Measurements from ENCODE around the gene RHOBTB3. TPM values are rescaled to one million over a fixed set of nuclear protein-coding genes. Genes with fewer than 3 reads are reported as not detected.

The RHOBTB3 gene
- total RNA-seq, 2 experiments from 2014 or later: 0.74 to 1.4 TPM

- Mint-ChIP-seq H3K9me3 (no peaks in the 10 kb centered on the region), H3K4me1 (no peaks in the 10 kb centered on the region), H3K4me3 (no peak overlapping the region), H3K27ac (no peak overlapping the region), H3K27me3 (peaks cover 3% of the 10 kb centered on the region), H3K36me3 (ENCODE audit: low read depth) (no peaks in the 10 kb centered on the region)
- CTCF ChIA-PET: interaction anchor here (0.9 to 4.1 kb wide), 3 partner anchors 9 to 75 kb away, joined by 3 to 20 read pairs (median 3); no protein-coding TSS in a partner anchor
- POLR2A ChIA-PET: no interaction called here
- DNase-seq: no peak
Observed at GRCh38 chr5:95771892-95772291, 40.8 kb downstream of the RHOBTB3 start.

DNA sequence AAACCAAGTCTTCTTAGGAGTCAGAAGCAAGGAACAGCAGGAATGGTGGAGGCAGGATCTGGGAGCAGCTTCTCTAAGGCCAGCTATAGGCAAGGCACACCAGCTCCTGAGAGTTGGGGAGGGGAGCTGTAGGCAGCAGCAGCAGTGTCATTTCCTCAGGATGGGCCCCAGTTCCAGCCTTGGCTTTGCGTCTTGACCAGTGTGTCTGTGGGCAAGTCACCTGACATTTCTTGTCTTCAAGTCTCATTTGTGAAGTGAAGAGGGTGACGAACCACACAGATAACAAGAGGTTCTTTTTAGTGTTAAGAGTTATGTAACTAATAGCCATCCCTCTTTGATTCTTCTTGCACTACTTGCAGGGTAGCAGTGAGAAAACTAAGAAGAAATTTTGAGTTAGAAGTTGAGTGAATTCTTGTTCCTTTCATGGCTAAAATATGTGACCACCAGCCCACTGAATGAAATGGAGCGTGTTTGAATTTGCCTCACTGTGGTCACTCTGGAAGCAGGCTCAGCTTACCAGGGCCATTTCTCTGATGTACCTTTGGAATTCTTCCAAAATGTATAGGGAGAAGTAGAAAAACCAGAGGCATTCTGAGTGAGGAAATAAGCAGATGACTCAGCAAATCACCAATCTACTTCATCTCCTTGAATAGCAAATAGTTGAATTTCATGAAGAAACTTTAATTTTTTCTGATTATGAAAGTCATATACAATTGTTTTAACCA lies 42.4 kb downstream of the RHOBTB3 start:
- CTCF ChIA-PET: interaction anchor here (0.6 to 1.4 kb wide), 3 partner anchors 11 to 16 kb away, joined by 3 to 4 read pairs (median 3); no protein-coding TSS in a partner anchor
- H3K4me1 Mint-ChIP-seq: peaks cover 4% of the 10 kb centered on the region
- peaks cover 3% of the 10 kb centered on the region for H3K27me3 Mint-ChIP-seq
- no peak overlapping the region for H3K4me3 Mint-ChIP-seq
- H3K27ac Mint-ChIP-seq: no peak overlapping the region
- no peaks in the 10 kb centered on the region for H3K9me3 Mint-ChIP-seq
- no peaks in the 10 kb centered on the region for H3K36me3 Mint-ChIP-seq (ENCODE audit: low read depth)
- DNase-seq: no peak
- POLR2A ChIA-PET: interaction anchor here (0.6 kb wide), 1 partner anchor 61 kb away, joined by 3 read pairs; no protein-coding TSS in a partner anchor

- Mint-ChIP-seq H3K27me3 (no peaks in the 10 kb centered on the region), H3K9me3 (no peaks in the 10 kb centered on the region), H3K4me1 (peaks cover 27% of the 10 kb centered on the region), H3K36me3 (ENCODE audit: low read depth) (no peaks in the 10 kb centered on the region), H3K27ac (no peak overlapping the region), H3K4me3 (no peak overlapping the region)
- CTCF ChIA-PET: interaction anchor here (0.9 kb wide), 1 partner anchor 497 kb away, joined by 3 read pairs; no protein-coding TSS in a partner anchor
- POLR2A ChIA-PET: no interaction called here
- no peak for DNase-seq
Observed at GRCh38 chr5:95777441-95777840, 46.3 kb downstream of the RHOBTB3 start.

- POLR2A ChIA-PET: no interaction called here
- no peaks in the 10 kb centered on the region for H3K27me3 Mint-ChIP-seq
Observed at GRCh38 chr5:95778713-95779436, 47.7 kb downstream of the RHOBTB3 start.

GRCh38 chr5:95779611-95780010 lies 48.5 kb downstream of the RHOBTB3 start:
- H3K27ac Mint-ChIP-seq: peak overlapping the region; percentile 62
- DNase-seq: no peak
- POLR2A ChIA-PET: no interaction called here

More at GRCh38 chr5:95778713-95779436, 47.7 kb downstream of the RHOBTB3 start:
- no peaks in the 10 kb centered on the region for H3K9me3 Mint-ChIP-seq
- no peak overlapping the region for H3K4me3 Mint-ChIP-seq
- H3K36me3 Mint-ChIP-seq (ENCODE audit: low read depth): no peaks in the 10 kb centered on the region
- CTCF ChIA-PET: interaction anchor here (0.7 to 1.0 kb wide), 3 partner anchors 14 to 551 kb away, joined by 3 to 4 read pairs (median 3); no protein-coding TSS in a partner anchor
- peaks cover 27% of the 10 kb centered on the region for H3K4me1 Mint-ChIP-seq
- peak overlapping the region; percentile 62 for H3K27ac Mint-ChIP-seq
- DNase-seq: no peak

GRCh38 chr5:95780597-95780996 lies 49.5 kb downstream of the RHOBTB3 start:
- Mint-ChIP-seq H3K27ac (no peak overlapping the region), H3K4me1 (peaks cover 27% of the 10 kb centered on the region), H3K27me3 (no peaks in the 10 kb centered on the region), H3K4me3 (no peak overlapping the region), H3K36me3 (ENCODE audit: low read depth) (no peaks in the 10 kb centered on the region), H3K9me3 (no peaks in the 10 kb centered on the region)
- no peak for DNase-seq
- ChIA-PET CTCF (interaction anchor here (0.8 to 2.2 kb wide), 35 partner anchors 10 to 556 kb away, joined by 3 to 28 read pairs (median 5); partner anchors contain the start of genes GLRX and RFESD), POLR2A (no interaction called here)

More at GRCh38 chr5:95779611-95780010, 48.5 kb downstream of the RHOBTB3 start:
- H3K4me3 Mint-ChIP-seq: no peak overlapping the region
- no peaks in the 10 kb centered on the region for H3K9me3 Mint-ChIP-seq
- CTCF ChIA-PET: interaction anchor here (1.0 kb wide), 2 partner anchors 15 to 64 kb away, joined by 3 to 4 read pairs; no protein-coding TSS in a partner anchor
- H3K36me3 Mint-ChIP-seq (ENCODE audit: low read depth): no peaks in the 10 kb centered on the region
- H3K4me1 Mint-ChIP-seq: peaks cover 27% of the 10 kb centered on the region
- no peaks in the 10 kb centered on the region for H3K27me3 Mint-ChIP-seq

DNA sequence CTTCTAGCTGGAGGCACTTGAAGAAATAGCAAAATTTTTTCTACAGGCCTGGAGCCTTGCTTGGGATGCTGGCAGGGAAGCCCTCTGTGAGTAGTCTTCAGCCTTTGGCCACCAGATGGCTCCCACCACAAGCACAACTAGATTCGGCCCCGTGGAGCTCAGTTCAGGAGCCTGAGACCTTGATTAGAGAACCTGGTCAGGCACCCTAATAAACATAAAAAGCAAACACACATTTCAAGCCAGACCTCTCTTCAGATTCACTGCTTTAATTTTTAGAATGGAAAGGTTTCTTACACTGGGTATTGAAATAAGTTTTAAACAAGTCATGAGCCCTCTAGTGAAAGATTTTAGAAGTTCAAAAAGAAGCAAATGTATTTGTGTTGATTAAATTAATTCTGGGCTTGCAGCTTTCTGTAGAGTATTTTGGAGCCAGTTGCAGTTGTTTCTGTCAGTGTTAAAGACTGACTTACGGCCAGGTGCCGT lies 50.0 kb downstream of the RHOBTB3 start:
- Mint-ChIP-seq H3K36me3 (ENCODE audit: low read depth) (no peaks in the 10 kb centered on the region), H3K4me1 (peaks cover 27% of the 10 kb centered on the region), H3K27me3 (no peaks in the 10 kb centered on the region), H3K9me3 (no peaks in the 10 kb centered on the region), H3K4me3 (peak overlapping the region; percentile 56), H3K27ac (peak overlapping the region; percentile 79)
- ChIA-PET CTCF (interaction anchor here (0.8 to 2.2 kb wide), 38 partner anchors 11 to 555 kb away, joined by 3 to 28 read pairs (median 5); partner anchors contain the start of genes GLRX and RFESD), POLR2A (no interaction called here)
- DNase-seq: peak; percentile 76

DNA sequence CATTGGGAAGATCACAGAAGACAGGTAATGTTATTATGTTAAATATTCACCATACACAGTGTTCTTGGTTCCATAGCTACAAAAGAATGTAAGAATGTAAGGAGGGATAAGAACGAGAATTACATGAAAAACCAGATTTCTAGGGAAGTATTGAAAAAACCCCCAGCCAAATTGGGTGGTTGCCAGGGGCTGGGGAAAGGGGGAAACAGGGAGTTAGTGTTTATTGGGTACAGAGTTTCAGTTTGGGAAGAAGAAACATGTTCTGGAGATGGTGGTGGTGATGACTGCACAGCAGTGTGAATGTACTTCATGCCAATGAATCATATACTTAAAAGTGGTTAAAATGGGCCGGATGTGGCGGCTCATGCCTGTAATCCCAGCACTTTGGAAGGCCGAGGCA lies 51.0 kb downstream of the RHOBTB3 start:
- peaks cover 3% of the 10 kb centered on the region for H3K27me3 Mint-ChIP-seq
- POLR2A ChIA-PET: no interaction called here

DNA sequence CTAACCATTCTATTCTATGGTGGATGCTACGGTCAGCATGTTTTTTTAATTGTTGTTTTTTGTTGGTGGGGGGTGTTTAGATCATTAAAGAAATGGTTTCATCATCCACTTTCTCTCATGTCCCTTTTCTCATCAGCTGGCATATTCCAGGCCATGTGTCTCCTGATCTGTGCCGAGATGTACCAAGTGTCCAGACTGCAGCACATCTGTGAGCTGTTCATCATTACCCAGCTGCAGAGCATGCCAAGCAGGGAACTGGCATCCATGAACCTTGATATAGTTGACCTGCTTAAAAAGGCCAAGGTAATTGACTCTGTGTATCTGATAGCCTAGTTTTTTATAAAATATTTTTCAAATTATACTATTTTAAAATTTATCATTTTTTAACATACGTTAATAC lies 52.5 kb downstream of the RHOBTB3 start:
- Mint-ChIP-seq H3K27me3 (peaks cover 3% of the 10 kb centered on the region), H3K36me3 (ENCODE audit: low read depth) (no peaks in the 10 kb centered on the region), H3K27ac (no peak overlapping the region), H3K4me1 (peaks cover 22% of the 10 kb centered on the region), H3K9me3 (no peaks in the 10 kb centered on the region), H3K4me3 (no peak overlapping the region)
- no peak for DNase-seq
- ChIA-PET POLR2A (no interaction called here), CTCF (interaction anchor here (0.6 to 1.5 kb wide), 4 partner anchors 13 to 60 kb away, joined by 3 to 5 read pairs (median 3); no protein-coding TSS in a partner anchor)

More for the DNA sequence above, 51.0 kb downstream of the RHOBTB3 start:
- Mint-ChIP-seq H3K4me3 (no peak overlapping the region), H3K27ac (no peak overlapping the region), H3K4me1 (peaks cover 25% of the 10 kb centered on the region), H3K36me3 (ENCODE audit: low read depth) (no peaks in the 10 kb centered on the region), H3K9me3 (no peaks in the 10 kb centered on the region)
- DNase-seq: no peak
- CTCF ChIA-PET: interaction anchor here (0.6 to 2.2 kb wide), 20 partner anchors 10 to 554 kb away, joined by 3 to 28 read pairs (median 8); partner anchors contain the start of gene GLRX

DNA sequence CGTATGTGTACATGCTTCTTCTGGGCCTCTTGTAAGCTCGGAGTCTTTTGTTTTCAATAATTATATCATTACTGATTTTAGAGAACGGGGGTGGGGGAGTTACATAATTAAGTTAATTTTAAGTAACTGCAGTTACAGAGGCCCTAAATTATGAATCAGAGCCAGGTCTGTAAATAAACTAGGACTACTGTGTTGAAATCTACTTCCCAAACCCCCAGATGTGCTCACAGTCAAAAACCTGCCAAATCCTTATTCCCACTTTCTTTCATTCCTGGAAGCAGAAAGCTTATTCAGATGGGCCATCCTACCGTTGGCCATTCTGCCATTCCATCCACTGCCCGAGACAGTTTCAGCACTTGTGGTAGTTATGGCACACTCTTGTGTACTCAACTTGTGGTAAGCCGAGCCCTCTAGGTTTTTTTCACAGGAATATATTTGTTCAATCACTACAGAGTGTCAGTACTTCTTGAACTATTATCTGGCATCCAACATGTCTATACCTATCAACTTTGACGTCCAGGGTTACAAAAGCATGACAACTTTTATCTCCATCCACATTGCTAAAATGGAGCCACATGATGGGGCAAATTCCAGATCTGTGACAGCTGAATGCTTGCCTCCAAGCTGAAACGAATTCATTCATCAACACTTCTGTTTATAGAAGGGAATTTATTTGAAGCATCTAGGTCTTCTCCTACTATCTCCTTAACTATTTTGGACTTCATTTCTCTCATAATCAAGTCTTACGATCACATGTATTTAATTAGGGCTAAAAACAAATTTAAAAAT lies 53.6 kb downstream of the RHOBTB3 start:
- ChIA-PET CTCF (interaction anchor here (0.8 kb wide), 1 partner anchor 17 kb away, joined by 4 read pairs; no protein-coding TSS in a partner anchor), POLR2A (no interaction called here)
- Mint-ChIP-seq H3K9me3 (no peaks in the 10 kb centered on the region), H3K4me3 (no peak overlapping the region), H3K4me1 (peaks cover 13% of the 10 kb centered on the region), H3K27ac (no peak overlapping the region), H3K36me3 (ENCODE audit: low read depth) (no peaks in the 10 kb centered on the region), H3K27me3 (peaks cover 3% of the 10 kb centered on the region)
- DNase-seq: no peak

DNA sequence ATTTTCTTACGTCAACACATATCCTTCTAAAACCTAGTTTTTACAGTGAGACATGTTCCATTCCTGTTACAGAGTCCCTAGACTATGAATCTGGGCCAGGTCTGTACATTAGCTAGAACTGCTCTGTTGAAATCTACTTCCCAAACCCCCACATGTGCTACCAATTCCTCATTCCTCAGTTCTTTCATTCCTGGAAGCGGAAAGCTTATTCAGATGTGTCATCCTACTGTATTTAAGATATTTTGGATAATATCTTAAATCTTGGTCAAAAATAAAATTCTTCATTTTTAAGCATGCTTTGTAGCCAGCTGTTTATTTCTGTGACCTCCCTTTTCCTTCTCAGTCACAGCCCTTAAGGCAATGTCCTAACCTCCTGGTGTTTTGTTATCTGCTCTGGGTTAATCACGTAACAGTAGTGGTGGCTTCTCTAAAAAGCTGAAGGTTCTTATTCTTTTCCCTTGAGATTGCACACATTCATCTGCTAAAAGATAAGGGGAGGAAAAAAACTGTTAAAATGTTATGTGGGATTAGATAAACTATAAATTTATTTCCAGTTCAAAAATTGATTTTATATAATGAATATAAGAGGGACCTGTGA lies 55.8 kb downstream of the RHOBTB3 start:
- DNase-seq: no peak
- H3K36me3 Mint-ChIP-seq (ENCODE audit: low read depth): no peaks in the 10 kb centered on the region
- H3K9me3 Mint-ChIP-seq: no peaks in the 10 kb centered on the region
- peaks cover 2% of the 10 kb centered on the region for H3K4me1 Mint-ChIP-seq
- no peak overlapping the region for H3K27ac Mint-ChIP-seq
- H3K4me3 Mint-ChIP-seq: no peak overlapping the region
- CTCF ChIA-PET: no interaction called here
- POLR2A ChIA-PET: no interaction called here
- peaks cover 3% of the 10 kb centered on the region for H3K27me3 Mint-ChIP-seq

GRCh38 chr5:95788493-95788892 lies 57.4 kb downstream of the RHOBTB3 start:
- Mint-ChIP-seq H3K36me3 (ENCODE audit: low read depth) (no peaks in the 10 kb centered on the region), H3K27me3 (peaks cover 3% of the 10 kb centered on the region), H3K4me3 (no peak overlapping the region), H3K4me1 (peaks cover 2% of the 10 kb centered on the region), H3K27ac (no peak overlapping the region), H3K9me3 (no peaks in the 10 kb centered on the region)
- ChIA-PET CTCF (no interaction called here), POLR2A (no interaction called here)
- no peak for DNase-seq

All from activated CD4-positive, alpha-beta T cell treated with anti-CD3 and anti-CD28 coated beads, Interleukin-2, amount 10 ng/mL, durations not matched to agents 7 days and 5 days (primary cell).